BLaER1 treated with 17β-estradiol and CSF1 and Interleukin-3, amounts not matched to agents 10 nM and 100 nM (cell line): ENCODE results near the gene CACNB2.

Experiments used
- H3K27ac ChIP-seq, 11 experiments: shearing (Covaris generic); formaldehyde crosslinking; 2 replicates each; pipeline ENCODE4 v1.8.1; 2022
- H3K27me3 ChIP-seq, 11 experiments: shearing (Covaris generic); formaldehyde crosslinking; 2 replicates each; pipeline ENCODE4 v1.8.1; 2022
- H3K36me3 ChIP-seq, 11 experiments: shearing (Covaris generic); formaldehyde crosslinking; 2 replicates each; pipeline ENCODE4 v1.8.1; 2022
- H3K4me1 ChIP-seq, 10 experiments: shearing (Covaris generic); formaldehyde crosslinking; 2 replicates each; pipeline ENCODE4 v1.8.1; 2022
- H3K4me2 ChIP-seq, 11 experiments: shearing (Covaris generic); formaldehyde crosslinking; 2 replicates each; pipeline ENCODE4 v1.8.1; 2022
- H3K4me3 ChIP-seq, 10 experiments: shearing (Covaris generic); formaldehyde crosslinking; 2 replicates each; pipeline ENCODE4 v1.8.1; 2022
- H3K9ac ChIP-seq, 11 experiments: shearing (Covaris generic); formaldehyde crosslinking; 2 replicates each; pipeline ENCODE4 v1.8.1; 2022
- H3K9me3 ChIP-seq, 11 experiments: shearing (Covaris generic); formaldehyde crosslinking; replicated peaks in 1 of 11; 2 replicates each; pipeline ENCODE4 v1.8.1; 2022
- H4K20me1 ChIP-seq, 11 experiments: shearing (Covaris generic); formaldehyde crosslinking; 2 replicates each; pipeline ENCODE4 v1.8.1; 2022
- Cebpa-rat ChIP-seq, 11 experiments: shearing (Covaris generic); IDR thresholded peaks; 2 replicates each; pipeline ENCODE4 v1.8.1; 2022

Gene CACNB2

DNA sequence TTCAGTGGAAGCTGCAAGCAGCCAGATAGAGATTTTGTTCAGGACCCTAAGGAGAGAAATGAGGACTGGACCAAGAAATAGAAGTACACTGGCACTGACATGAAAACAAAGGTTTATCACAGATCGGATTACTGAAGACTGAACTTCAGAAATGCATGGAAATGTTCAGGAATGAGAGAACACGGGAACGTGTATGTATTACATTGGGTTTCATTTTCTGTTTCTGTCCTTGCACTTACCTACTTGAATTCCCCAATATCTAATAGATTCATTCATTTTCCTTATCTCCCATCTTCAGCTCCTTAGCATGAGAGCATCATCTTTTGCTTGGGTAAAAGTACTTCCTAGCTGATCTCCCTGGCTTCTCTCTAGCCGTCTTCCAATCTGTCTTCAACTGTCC is 114.5 kb downstream of the CACNB2 start:
- no peaks in the 10 kb centered on the region for H3K9me3 ChIP-seq
- no peaks in the 10 kb centered on the region for H3K4me1 ChIP-seq
- no peaks in the 10 kb centered on the region for H3K36me3 ChIP-seq
- H4K20me1 ChIP-seq, result no peaks in the 10 kb centered on the region
- H3K9ac ChIP-seq, result no peak overlapping the region
- H3K27me3 ChIP-seq, result no peaks in the 10 kb centered on the region
- no peak overlapping the region for H3K4me2 ChIP-seq
- H3K27ac ChIP-seq, result no peak overlapping the region
- no peak overlapping the region for H3K4me3 ChIP-seq
- TF ChIP-seq Cebpa-rat (IDR thresholded peaks at IDR 0.05), result no peak

DNA sequence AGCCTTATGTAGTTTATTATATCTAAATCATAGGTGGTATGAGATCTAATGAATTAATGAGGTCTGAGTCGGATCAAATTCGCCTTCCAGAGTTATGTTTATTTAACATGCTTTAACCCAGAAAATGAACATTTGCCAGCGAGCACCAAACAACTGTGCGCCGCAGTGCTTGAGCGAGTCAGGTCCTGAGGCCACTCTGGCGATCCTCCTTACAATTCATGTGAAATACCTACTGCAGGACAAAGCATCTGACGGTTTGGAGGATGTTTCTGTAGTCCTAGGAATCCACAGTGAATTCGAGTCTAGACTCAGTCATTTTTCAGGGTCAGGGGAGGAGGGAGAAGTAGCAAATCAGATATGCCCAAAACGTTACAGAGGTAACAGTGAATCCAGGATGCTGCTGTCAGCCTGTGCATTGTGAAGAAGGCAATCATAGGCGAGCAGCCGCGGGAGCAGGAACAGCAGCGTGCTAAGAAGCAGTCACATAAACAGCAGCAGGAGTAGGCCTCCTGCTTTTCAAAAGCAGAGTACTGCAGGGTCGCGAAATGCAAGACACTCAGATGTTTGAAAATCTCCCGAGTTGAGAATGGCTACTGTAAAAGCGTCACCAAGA is 120.2 kb downstream of the CACNB2 start:
- H3K4me3 ChIP-seq, result no peak overlapping the region
- H4K20me1 ChIP-seq, result no peaks in the 10 kb centered on the region
- H3K4me1 ChIP-seq, result no peaks in the 10 kb centered on the region
- TF ChIP-seq Cebpa-rat (IDR thresholded peaks at IDR 0.05), result no peak
- H3K9ac ChIP-seq, result no peak overlapping the region
- no peak overlapping the region for H3K27ac ChIP-seq
- no peak overlapping the region for H3K4me2 ChIP-seq
- H3K27me3 ChIP-seq, result no peaks in the 10 kb centered on the region
- H3K9me3 ChIP-seq, result no peaks in the 10 kb centered on the region
- H3K36me3 ChIP-seq, result no peaks in the 10 kb centered on the region

DNA sequence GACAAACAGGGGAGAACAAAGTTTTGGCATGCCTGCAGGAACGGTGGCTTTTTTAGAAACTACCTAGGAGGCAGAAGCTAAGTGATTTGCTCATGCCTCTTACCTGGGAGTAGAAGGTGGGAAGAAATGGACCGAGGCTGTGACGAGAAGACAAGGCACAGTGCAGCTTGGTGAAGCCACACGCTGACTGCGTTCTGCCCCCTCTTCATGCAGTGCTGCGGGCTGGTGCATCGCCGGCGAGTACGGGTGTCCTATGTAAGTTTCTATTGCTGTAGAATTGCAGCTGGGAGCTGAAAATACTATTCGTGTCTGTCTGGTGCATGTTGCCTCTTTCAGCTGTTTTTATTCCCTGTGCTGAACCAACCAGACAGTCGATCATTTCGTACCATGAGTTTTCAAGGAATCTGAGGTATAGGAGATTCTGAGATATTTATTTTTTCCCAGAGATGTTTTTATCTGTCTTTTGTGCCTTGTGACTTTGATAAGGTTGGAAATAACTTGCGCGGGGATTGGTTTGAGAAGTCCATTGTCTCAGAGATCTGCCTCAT is 120.9 kb downstream of the CACNB2 start:
- no peak for TF ChIP-seq Cebpa-rat (IDR thresholded peaks at IDR 0.05)
- Histone ChIP-seq H3K4me1 (no peaks in the 10 kb centered on the region), H3K9ac (no peak overlapping the region), H3K9me3 (no peaks in the 10 kb centered on the region), H3K4me2 (no peak overlapping the region), H3K27ac (no peak overlapping the region), H3K36me3 (no peaks in the 10 kb centered on the region), H4K20me1 (no peaks in the 10 kb centered on the region), H3K27me3 (no peaks in the 10 kb centered on the region), H3K4me3 (no peak overlapping the region)

DNA sequence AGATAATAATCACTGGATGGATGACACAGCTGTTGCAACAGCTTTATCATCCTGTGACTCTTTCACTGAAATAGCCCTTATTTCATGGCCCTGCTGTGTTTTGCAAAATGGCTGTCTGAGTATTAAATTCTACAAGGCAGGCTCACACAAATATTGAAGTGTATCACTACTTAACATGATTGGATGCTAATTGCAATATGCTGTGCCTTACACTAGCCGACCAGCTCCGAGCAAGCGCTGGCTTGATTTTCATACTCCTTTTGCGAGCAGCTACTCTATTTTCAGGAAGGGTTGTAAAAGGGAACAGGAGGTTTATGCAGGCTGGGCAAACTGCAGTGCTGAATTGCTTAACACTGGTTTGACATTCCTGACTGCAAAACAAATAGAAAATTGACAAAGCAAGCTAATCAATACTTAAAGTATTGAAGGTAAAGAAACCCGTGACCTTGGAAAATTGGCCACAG is 121.6 kb downstream of the CACNB2 start:
- Histone ChIP-seq H3K9ac (no peak overlapping the region), H3K36me3 (no peaks in the 10 kb centered on the region), H3K9me3 (no peaks in the 10 kb centered on the region), H3K4me3 (no peak overlapping the region), H3K27ac (no peak overlapping the region), H3K4me2 (no peak overlapping the region), H4K20me1 (no peaks in the 10 kb centered on the region), H3K27me3 (no peaks in the 10 kb centered on the region), H3K4me1 (no peaks in the 10 kb centered on the region)
- TF ChIP-seq Cebpa-rat (IDR thresholded peaks at IDR 0.05), result no peak

DNA sequence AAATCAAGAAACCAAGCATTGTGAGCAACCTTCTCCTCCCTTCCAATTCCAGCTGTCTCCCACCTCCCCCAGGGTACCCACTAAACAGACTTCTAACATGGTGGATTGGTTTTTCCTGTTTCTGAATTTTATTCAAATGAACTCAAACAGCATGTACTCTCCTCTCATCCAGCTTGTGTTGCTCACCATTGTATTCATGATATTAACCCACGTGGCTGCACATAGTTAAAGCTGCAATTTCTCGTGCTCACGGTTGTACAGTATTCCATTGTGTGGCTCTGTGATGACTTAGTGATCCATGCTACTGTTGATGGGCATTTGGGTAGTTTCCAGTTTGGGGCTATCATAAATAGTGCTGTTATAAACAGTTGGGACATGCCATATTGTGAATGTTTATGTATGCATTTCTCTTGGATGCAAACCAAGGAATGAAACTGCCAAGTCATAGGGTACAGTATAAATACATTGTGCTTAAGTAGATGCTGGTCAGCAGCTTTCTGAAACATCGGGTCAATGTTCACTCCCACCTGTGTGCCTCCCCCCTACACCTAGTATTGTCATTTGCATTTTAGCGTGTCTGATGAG is 124.3 kb downstream of the CACNB2 start:
- H3K36me3 ChIP-seq, result no peaks in the 10 kb centered on the region
- H3K4me1 ChIP-seq, result no peaks in the 10 kb centered on the region
- no peak overlapping the region for H3K4me2 ChIP-seq
- H4K20me1 ChIP-seq, result no peaks in the 10 kb centered on the region
- H3K4me3 ChIP-seq, result no peak overlapping the region
- H3K9me3 ChIP-seq, result no peaks in the 10 kb centered on the region
- no peak overlapping the region for H3K27ac ChIP-seq
- no peak for TF ChIP-seq Cebpa-rat (IDR thresholded peaks at IDR 0.05)
- H3K27me3 ChIP-seq, result no peaks in the 10 kb centered on the region
- H3K9ac ChIP-seq, result no peak overlapping the region

DNA sequence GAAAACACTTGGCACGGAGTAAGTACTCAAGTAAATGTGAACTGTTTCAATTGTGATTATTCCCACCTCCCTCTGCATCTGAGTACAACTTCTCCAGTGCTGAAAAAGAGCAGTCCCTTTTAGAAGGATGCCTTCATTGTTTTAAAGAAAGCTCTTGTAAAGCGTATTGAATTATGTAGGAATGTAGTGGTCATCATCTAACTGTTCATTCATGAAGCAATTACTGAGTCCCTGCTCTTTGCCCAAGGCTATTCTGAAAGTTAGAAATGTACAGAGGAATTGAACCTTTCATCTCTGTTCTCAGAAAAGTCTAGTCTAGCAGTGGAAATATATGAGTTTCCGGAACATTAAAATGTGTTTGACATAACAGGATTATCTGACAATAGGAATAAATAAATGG is 127.8 kb downstream of the CACNB2 start:
- no peak overlapping the region for H3K4me3 ChIP-seq
- no peaks in the 10 kb centered on the region for H3K27me3 ChIP-seq
- H3K4me1 ChIP-seq, result no peaks in the 10 kb centered on the region
- H3K9me3 ChIP-seq, result no peaks in the 10 kb centered on the region
- H4K20me1 ChIP-seq, result no peaks in the 10 kb centered on the region
- no peak overlapping the region for H3K4me2 ChIP-seq
- H3K36me3 ChIP-seq, result no peaks in the 10 kb centered on the region
- H3K27ac ChIP-seq, result no peak overlapping the region
- TF ChIP-seq Cebpa-rat (IDR thresholded peaks at IDR 0.05), result no peak
- no peak overlapping the region for H3K9ac ChIP-seq

DNA sequence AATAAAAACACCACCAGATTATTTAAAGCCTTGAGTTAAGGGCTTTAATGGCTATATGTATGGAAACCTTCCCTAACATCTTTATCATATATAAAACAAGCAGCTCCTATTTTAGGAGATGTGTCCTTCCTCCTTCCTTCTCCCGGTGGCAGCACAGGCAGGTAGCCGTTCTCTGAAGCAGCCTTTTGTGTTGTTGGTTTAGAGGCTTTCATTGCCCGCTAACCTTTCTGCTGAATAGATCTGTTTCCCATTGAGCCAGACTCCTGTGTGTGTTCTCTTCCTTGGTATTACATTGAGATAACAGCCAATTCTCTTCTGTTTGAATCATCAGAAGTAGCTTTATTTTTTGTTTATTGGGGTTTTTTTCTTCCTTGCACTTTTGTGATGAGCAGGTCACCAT is 131.3 kb downstream of the CACNB2 start:
- TF ChIP-seq Cebpa-rat (IDR thresholded peaks at IDR 0.05), result no peak
- Histone ChIP-seq H3K9ac (no peak overlapping the region), H3K9me3 (no peaks in the 10 kb centered on the region), H3K4me3 (no peak overlapping the region), H3K27me3 (no peaks in the 10 kb centered on the region), H4K20me1 (no peaks in the 10 kb centered on the region), H3K4me1 (no peaks in the 10 kb centered on the region), H3K36me3 (no peaks in the 10 kb centered on the region), H3K4me2 (no peak overlapping the region), H3K27ac (no peak overlapping the region)

DNA sequence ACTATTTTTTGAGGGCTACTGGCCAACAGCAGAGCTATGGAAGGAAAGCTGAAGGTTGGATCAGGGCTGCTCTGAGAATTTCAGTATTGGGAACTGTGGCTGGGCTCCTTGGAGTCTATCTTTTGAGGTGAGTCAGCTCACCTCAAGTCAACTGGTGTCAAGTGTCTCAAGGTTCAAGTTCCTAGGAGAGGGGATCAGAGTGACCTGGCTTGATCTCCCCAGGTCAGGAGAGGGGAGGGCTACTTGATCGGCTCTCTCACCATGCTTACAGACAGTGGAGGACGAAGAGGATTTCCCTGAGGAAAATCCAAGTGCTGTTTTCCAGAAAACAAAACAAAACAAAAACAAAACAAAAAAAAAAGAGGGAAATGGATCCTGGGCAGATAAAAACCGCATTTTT is 132.8 kb downstream of the CACNB2 start:
- Histone ChIP-seq H3K9me3 (no peaks in the 10 kb centered on the region), H3K4me3 (no peak overlapping the region), H3K36me3 (no peaks in the 10 kb centered on the region), H4K20me1 (no peaks in the 10 kb centered on the region), H3K9ac (no peak overlapping the region), H3K4me2 (no peak overlapping the region), H3K27ac (no peak overlapping the region), H3K4me1 (peaks cover 0 to 2% (median 0%) of the 10 kb centered on the region in 10 experiments; a peak in 6 of 20 replicates), H3K27me3 (no peaks in the 10 kb centered on the region)
- no peak for TF ChIP-seq Cebpa-rat (IDR thresholded peaks at IDR 0.05)

DNA sequence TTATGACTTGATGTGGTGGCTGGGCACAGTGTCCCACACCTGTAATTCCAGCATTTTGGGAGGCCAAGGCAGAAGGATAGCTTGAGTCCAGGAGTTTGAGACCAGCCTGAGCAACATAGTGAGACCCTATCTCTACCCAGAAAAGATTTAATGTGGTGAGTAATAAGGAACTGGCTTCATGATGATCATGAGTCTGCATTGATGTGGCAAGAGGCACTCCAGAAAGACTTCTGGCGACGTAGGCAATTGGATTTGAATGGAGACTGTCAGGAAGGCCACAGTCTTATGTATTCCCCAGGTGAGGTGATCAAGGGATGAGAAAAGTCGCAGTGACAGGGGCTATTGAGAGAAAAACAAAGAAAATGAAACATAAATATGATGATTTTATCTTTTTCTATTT is 138.0 kb downstream of the CACNB2 start:
- Histone ChIP-seq H3K4me1 (peaks cover 0 to 26% (median 10%) of the 10 kb centered on the region in 10 experiments; a peak in 11 of 20 replicates), H3K9ac (peak overlapping the region in 2 of 11 experiments; percentile 64 to 73; a peak in 2 of 22 replicates), H3K4me2 (peak overlapping the region in 2 of 11 experiments; percentile 68 to 72; a peak in 5 of 22 replicates), H3K4me3 (no peak overlapping the region), H3K36me3 (no peaks in the 10 kb centered on the region), H3K27ac (peak overlapping the region in 7 of 11 experiments; percentile 14 to 92 (median 78); a peak in 13 of 22 replicates), H3K27me3 (no peaks in the 10 kb centered on the region), H3K9me3 (no peaks in the 10 kb centered on the region), H4K20me1 (no peaks in the 10 kb centered on the region)
- TF ChIP-seq Cebpa-rat (IDR thresholded peaks at IDR 0.05), result no peak

DNA sequence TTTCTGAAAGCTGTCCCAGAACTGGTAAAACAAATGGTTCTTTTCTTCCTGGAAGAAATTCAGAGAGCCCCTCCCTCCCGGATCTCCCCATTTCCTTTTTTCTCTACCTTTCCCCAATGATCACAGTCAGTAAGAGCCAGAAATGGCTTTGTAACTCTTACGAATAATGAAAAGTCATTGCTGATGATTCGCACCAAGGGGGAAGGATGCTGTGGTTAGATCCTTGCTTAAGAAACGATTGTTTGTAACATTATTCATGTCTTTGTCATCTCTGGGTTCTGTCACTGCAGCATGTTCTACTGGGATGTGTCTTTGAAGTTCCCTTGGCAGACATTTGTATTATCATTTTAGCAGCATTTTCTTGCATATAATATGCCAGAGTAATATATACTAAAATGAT is 138.9 kb downstream of the CACNB2 start:
- peak overlapping the region in 7 of 11 experiments; percentile 19 to 72 (median 59); a peak in 11 of 22 replicates for H3K4me2 ChIP-seq
- H3K36me3 ChIP-seq, result no peaks in the 10 kb centered on the region
- H3K9me3 ChIP-seq, result no peaks in the 10 kb centered on the region
- TF ChIP-seq Cebpa-rat (IDR thresholded peaks at IDR 0.05), result peak in 2 of 11 experiments; percentile 16 to 56; a peak in 2 of 22 replicates
- peak overlapping the region in 8 of 11 experiments; percentile 14 to 92 (median 72); a peak in 14 of 22 replicates for H3K27ac ChIP-seq
- no peaks in the 10 kb centered on the region for H3K27me3 ChIP-seq
- H3K4me1 ChIP-seq, result peaks cover 0 to 27% (median 10%) of the 10 kb centered on the region in 10 experiments; a peak in 11 of 20 replicates
- H3K4me3 ChIP-seq, result no peak overlapping the region
- peak overlapping the region in 4 of 11 experiments; percentile 38 to 73 (median 65); a peak in 6 of 22 replicates for H3K9ac ChIP-seq
- H4K20me1 ChIP-seq, result no peaks in the 10 kb centered on the region
